Stimulated activated CD4-positive, alpha-beta T cell treated with anti-CD3 and anti-CD28 coated beads, Interleukin-12 subunit alpha, Interleukin-12 subunit beta, amount 100 ng/mL, for 48 hours (primary cell): ENCODE measurements around the gene APLN.

ENCODE experiments used
- DNase-seq, 3 donors: peaks; one replicate each; pipeline ENCODE4 v3.0.0-alpha.2; 2020; ENCODE audit warnings: low read depth in 2 of 3, low spot score in 1 of 3

APLN gene

DNA sequence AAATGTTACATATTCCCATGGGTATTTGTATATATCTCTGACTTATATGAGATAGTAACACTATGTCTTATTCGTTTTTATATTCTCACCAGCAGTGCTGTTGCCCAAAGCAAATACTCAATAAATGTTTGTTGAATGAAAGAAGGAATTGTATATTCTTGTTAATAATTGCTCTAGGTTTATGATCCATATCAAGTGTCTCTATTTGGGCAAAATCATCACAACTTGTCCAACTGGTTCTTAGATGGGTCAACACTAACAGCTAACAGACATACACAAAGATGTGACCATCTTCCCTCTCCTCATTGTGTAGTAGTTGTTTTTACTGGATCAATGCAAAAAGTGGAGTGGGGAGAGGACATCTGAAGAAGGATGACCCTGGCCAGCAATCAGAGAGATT lies 6.6 kb upstream of the APLN start:
- DNase-seq, result no peak

DNA sequence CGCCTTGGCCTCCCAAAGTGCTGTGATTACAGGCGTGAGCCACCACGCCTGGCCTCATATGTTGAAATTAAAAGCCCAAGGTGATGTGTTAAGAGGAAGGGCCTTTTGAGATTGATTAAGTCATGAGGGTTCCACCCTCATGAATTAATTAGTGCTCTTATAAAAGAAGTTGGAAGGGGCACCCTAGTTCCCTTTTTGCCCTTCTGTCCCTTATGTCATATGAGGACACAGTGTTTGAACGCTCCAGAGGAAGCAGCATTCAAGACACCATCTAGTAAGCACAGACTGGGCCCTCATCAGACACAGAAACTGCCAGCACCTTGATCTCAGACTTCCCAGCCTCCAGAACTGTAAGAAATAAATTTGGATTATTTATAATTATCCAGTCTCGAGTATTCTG lies 5.1 kb upstream of the APLN start:
- DNase-seq, result no peak

DNA sequence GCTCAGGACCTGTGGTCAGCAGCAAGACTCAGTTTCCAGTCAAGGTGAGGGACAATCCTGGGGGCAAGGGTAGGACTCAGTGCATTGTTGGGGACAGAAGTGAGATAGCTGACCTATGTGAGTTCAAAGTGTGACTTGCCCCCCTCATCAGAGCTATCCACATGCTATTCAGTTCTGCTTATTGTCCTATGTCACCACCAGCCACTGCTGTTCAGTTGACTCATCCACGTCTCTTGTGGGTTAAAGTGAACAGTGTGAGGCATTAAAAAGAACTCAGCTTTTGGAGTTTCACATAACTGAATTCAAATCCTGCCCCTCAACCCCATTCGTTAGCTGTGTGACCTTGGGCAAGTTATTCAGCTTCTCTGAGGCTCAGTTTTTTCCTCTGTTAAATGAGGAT lies 4.4 kb upstream of the APLN start:
- DNase-seq, result no peak

DNA sequence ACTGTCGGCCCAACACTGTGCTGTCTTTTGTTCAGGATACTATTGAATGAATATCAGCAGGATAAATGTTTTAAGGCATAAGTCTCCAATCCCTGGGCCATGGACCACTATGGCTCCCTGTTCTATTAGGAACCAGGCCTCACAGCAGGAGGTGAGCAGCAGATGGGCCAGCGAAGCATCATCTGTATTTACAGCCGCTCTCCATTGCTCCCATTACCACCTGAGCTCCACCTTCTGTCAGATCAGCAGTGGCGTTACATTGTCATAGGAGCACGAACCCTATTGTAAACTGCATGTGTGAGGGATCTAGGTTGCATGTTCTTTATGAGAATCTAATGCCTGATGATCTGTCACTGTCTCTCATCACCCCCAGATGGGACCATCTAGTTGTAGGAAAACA lies 3.7 kb upstream of the APLN start:
- DNase-seq, result no peak

DNA sequence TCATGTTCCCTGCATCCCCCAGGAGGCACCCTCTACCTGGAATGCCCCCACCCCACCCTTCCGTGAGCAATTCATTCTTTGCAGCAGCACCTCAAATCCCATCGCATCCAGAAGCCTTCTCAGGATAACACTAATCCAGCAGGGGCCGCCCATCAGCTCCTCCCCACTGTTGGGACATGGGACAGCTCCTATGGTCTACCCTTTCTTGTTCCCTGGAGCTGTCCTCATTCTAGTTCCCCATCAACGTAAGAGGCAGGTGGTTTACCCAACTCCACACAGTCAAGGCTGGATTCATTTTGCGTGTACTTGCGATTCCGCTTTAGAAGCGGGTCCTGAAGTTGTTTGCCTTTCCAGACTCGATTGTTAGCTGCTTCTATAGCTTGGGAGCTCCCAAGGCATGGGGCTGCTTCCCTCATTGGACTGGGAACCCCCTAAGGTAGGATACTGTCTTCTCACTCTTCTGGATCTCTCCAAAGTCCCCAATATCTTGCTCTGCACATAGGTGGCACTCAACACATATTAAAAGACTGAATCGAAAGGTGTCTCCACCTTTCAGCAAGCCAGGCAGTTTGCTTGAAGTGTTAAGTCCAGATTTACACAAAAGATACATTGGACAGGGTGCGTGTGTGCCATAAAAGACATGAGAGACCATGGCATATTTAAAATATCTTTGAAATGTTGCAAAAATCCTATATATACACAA lies 942 bp upstream of the APLN start:
- DNase-seq, result no peak

DNA sequence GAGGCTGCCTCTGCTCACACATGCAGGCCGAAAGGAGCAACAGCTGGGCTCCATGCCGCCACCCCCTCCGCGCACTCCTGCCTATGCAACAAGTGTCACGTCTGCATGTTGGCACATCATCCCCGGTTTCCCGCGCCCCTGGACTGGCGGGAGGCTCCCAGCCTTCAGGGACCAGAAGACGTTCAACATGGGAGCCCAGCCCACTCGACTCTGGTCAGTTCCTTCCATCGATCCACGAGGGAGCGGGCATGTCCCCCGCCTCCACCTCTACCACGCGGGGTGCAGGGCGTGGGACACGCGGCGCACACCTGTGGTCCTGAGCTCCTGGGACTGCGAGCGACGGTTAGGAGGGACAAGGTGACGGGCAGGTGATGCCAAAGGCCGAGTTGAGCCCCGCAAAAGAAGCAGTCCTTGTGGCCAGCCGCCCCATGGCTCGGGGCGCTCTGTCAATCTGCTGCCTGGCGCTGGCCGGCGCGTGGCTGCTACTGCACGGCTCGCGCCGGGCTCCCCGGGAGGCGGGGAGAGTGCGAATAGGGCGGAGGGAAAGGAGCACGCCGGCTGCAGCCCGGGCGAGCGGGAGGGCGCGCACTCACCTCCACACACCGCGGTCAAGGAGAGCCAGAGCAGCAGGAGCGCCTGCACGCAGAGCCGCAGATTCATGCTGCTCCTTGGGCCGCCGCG lies 645 bp downstream of the APLN start:
- no peak for DNase-seq

DNA sequence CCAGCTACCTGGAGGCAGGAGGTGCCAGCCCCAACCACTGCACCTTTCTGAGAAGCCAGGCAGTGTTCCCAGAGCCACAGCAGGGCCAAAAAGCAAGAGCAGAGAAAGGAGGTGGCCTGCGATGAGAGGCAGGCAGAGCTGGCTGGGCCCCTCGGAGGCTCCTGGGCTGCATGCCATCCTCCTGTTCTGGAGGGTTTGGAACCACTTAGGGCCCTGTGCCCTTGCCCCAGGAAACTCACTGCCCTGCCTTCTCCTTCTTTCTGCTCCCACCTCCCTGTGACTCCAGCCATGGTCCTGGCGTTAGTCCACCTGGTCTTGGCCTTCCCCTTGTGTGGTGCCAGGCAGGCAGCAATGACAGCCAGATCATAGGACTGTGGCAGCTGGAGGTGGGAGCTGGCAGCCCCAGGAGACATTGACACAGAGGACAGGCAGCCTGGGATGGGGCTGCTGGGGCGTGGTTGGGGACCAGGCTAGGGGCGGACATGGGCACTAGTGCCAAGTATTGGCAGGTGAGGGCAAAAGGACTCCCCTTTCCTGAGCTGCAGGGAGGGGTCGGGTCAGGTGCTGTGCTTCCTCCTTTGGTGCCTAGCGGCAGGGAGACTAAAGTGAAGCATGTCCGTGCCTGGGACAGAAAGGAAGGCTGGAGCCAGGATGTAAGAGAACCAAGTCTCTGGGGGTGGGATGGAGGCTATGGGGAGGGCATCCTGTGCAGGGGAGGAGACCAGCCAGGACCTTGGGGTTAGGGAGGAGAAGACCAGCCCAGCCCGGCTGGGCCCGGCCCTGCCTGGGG lies 1.4 kb downstream of the APLN start:
- no peak for DNase-seq

DNA sequence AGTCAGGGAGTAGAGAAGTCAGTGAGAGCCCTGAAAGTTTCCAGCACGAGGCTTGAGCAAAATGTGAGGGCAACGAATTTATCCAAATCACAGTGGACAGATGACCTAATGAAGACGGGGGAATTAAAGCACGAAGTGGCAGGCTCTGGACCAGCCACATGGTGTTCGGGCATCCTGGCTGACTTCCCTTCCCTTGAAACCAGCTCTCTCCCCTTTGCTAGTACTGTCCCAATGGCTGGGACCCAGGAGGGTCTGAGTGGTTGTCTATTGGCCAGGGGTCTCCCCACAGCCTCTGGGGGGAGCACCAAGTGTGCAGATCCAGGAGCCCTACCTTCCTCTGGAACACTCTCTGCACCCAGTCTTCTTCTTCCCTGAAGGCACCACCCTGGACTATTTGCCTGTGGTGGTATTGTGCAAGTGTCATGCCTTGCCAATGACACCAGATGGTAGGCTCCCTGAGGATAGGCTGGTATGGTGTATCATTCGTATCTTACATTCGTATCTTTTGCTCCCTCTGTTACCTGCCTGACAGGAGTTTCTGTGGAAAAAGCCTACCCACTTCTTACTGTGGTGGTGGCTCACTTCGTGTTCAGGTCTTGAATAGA lies 2.1 kb downstream of the APLN start:
- no peak for DNase-seq

DNA sequence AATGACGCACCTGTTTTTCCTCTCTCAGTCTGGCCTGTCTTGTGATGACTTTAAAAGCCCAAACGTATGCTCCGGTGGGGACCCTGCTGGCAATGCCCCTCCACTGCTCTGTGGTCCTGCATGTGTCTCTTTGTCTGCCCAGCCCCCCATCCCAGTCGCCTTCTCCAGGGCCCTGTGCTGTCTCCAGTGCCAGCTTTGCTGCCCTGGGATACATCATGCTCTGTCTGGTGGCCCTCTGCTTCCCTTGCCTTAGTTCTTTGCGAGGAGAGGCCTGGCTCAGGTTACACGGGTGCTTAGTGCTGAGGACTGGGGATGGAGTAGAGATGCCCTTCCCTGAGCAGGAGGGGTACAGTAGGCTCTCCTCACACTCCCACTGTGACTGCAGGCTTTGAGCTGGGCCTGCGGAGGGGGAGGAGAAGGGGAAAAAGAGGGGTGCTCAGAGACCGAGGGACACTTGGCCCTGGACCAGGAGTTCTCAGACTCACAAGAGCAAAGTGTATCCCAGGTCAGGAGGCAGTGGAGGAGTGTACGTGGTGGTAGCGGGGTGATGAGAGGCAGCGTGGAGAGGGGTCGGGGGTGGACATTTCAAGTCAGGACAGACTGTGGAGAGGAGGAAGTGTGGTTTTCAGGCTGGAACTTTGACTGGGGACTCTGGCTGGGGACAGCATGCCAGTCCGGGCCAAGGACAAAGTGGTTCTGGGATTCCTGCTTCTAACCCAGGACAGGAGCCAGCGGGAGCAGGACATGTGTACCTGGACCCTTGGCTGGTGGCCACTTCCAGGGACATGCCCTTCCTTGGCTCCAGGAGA lies 2.8 kb downstream of the APLN start:
- no peak for DNase-seq

DNA sequence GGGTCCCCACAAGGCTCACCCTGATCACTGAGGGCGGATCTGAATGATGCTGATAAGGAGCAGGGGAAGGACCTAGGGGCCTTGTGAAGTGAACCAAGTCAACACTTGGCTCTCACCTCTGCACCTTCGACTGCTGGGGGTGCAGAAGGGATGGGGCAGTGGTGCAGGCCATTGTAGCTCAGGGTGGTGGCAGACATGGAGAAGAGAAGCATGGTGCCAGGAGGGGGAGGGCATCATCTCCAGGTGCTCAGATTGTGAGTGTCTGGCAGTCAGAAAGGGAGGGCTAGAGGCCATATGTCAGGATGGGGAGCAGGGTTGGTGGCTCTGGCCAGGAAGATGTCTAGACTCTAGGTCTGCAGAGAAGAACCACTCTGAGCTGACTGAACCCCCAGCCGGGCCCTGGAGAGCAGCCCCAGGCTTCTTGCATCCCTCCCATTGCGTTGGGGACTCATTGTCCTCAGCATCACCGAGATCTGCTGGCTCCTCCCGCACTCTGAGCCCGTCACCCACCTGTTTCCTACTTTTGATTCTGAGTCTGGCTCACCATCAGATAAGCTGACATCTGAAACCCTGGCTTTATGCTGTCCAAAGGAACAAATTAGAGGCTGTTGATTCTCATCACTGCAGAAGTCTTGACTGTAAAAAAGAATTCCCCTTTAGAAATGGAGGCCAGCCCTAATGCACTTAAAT lies 3.8 kb downstream of the APLN start:
- DNase-seq, result no peak

DNA sequence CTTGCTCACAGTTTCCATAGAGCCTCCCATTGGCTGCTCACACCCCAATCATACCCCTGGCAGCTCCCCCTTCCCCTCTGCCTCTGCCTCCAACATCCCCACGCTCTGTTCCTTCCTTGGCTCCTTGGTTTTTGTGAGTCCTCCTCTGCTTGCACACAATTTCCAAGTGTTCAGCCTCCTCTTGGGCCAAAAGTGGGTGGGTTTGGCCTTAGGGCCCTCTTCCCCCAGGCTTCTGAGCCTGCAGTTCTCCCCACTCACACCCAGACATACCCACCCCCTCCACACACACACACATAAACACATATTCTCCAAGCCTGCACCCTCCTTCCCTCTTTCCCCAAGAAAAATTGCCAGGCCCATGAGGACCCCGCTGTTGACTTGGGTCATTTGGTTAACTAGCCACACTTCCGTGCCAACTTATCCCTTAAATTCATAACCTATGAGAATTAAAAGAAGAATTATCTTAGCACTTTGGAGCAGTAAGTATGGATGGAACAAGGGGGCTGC lies 4.5 kb downstream of the APLN start:
- no peak for DNase-seq

DNA sequence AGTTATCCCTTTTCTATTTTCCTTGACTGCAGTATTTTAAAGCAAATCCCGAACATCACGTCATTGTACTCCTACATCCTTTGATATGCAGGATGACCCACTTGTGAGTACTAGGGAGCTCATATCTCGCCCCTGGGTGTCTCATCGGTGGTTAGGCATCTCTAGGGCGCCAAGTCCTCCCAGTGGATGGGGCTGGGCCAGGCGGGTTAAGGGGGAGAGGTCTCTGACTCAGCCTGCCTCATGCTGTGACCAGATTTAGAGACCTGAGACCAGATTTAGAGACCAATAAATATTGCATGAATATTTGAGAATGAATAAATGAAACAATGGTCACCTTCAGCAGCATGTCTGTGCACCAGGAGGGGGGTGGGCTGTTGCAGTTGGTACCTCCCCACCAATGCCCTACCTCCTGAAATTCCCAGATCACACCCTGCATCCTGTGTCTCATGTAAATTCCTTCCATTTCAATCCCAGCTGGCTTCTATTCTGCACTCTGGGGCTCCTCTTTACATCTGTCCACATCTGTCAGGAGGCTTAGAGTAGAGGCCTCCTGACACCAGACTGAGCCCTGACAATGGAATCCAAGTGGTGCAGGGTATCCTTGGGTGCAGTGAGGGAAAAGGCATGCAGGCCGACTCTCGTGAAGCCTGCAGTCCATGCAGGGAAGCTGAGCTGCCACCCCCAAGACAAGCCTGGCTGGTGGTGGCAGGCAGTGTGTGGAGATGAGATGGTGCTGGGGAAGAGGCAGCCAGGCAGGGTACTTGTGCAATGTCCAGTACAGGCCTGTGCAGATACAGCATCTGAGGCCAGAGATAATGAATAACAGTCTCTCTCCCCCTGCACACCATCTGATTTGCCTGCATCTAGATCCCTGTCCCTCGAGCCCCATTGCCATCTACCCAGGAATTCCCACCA lies 5.2 kb downstream of the APLN start:
- DNase-seq, result no peak

DNA sequence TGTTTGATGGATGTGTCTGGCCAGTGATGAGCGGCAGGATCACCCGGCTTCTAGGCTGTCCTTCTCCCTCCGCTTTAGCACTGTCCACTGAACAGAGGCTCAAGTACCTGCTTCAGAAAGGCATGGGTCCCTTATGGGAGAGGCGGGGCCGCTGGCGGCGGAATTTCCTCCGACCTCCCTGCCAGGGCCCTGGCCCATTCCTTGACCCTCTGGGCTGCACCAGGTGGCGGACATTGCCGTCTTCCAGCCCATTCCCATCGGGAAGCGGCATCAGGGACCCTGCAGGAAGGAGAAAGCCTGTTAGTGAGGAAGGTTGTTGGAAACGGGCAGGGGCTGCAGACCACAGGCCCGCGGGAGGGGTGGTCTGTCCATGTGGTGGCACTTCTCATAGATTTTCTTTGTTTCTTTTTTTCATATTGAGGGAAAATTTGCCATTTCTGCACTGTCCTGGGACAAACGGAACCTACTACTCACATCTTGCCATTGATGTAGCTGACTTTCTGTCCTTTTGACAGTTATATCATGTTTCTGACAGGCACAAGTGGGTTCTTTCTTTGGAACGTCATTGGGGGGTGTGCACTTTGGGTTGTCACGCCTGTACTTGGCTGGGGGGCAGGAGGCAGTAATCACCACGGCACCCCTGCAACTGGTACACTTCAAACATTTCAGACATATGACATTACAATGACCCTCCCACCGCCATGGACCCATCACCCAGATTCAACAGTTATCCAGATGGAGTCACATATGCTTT lies 6.1 kb downstream of the APLN start:
- no peak for DNase-seq

DNA sequence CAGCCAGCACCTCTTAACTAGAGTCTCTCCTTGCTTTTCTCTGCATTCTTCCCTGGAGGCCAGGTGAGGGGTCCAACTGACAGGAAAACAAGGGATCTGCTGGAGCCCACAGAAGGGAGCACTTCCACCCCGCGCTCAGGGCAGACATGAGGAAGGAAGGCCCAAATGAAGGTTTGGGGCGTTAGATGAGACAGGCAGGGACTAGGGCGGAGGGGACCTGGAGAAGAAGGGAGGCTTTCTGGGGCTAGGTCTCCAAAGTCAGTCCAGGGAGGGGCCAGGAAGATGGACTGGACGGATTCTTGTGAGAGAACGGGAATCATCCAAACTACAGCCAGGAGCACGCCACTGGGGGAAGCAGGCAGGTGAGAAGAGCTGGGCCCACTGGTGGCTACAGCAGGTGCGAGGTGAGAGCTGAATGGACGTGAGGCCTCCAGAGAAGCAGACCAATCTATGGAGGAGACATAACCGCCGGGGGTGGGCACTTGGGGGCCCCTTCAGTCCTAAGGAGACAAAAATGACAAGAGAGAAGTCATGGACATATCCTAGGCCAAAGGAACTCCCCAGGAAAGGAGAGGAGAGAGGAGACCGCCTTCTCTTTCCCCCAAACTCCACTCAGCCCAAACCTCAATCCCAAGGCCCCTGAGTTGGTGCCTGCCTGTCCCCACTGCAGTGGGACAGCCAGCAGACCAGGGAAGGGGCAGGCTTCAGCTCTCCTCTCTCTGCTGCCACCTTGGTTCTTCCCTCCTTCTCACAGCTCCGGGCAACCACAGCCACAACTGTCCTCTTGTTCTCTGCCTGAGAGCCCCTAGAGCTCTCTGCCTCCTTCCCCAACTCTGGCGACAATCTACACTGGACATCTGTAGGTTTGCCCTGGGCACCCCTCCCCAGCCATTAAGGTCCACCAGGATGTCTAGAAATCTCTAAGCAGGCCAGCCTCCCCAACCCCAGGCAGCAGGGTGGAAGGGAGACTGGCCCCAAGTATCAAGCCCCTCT lies 7.0 kb downstream of the APLN start:
- DNase-seq, result no peak

DNA sequence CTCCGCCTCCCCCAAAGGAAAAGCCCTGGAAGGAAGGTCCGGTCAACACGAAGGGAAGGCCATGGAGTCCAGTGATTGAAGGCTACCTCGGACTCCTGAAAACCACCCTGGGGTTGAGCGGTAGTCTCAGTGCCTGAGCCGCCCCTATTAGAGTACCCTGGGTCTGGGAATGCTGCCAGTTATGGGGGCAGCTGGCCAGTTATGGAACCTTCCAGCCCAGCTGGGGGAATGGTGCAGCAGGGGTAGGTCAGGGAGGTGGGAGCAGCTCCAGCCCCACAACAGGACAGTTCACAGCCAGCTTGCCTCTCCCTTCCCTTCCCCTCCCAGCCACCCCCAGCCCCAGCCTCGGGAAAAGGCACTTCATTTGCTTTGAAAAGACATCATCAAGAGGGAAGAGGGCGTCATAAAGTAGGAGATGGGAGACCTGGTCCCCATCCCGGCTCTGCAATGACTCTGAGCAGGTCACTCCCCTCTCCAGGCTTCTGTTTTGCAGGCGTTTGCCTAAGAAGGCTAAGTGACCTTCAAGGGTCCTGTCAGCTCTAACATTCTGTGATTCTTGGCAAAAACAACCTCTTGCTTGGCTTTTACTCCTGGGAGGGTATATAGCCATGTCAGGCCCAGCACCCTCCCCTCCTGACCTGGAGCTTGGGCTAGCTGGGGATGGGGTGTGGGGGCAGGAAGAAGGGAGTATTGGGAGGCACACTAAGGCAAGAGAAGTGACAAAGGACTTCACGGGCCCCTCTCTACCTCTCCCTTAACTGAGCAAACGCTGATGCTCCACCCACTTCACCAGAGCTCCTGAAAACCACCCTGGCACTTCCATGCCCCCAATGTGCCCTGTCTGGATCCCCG lies 8.0 kb downstream of the APLN start:
- DNase-seq, result no peak

DNA sequence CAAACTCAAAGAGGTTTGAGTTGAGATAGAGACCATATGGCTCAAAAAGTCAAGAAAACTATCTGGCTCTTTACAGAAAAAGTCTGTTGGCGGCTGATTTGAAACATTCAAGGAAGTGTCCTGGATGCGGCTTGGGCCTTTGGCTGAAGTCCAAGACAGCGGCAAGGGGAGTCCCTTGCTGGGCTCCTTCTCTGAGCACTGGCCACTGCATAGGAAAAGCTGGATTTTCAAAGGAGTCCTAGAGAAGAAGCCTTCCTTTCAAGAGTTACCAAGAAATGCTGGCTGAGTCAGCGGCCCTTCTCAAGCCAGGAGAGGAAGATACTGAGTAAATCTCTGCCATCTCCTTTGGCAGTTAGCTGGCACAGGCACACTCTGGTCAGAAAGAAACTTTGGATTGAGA lies 12.1 kb downstream of the APLN start:
- DNase-seq, result no peak
